SK-N-SH (cell line): ENCODE results near the gene RNF113A. TPM values are rescaled to one million over a fixed set of nuclear protein-coding genes. Genes with fewer than 3 reads are reported as not detected.

Experiments
- CTCF ChIA-PET: fragments of 300-600, 350-600 bp; formaldehyde crosslinking; extraction: SDS; loops from one replicate; lab custom pipeline; 2021; lab: Yijun Ruan, JAX
- POLR2A ChIA-PET: fragments of 350-600 bp; sonication (Branson Sonifier 250); formaldehyde crosslinking; extraction: SDS; loops from one replicate; lab custom pipeline; 2020; ENCODE audit warnings: antibody characterized with exemption, inconsistent platforms; lab: Yijun Ruan, JAX
- DNase-seq: peaks from one replicate; pipeline ENCODE4 v3.0.0; 2012
- H2AFZ ChIP-seq: fragments of 200-600 bp; sonication (generic); 2 replicates; pipeline ENCODE4 v1.8.1; 2016; ENCODE audit warnings: antibody characterized with exemption, mild to moderate bottlenecking, low read depth
- H3F3A ChIP-seq: fragments of 200-600 bp; sonication (generic); replicated peaks from 2 replicates; pipeline ENCODE3; 2016; ENCODE audit warnings: antibody characterized with exemption, mild to moderate bottlenecking; ENCODE audit not compliant: insufficient read depth
- H3K27ac ChIP-seq, 2 experiments: fragments of 200-500 bp in 1 of 2; fragments of 200-600 bp in 1 of 2; sonication (Bioruptor generic) in 1 of 2; sonication (generic), shearing (Covaris generic) in 1 of 2; 2 replicates each; pipeline versions ENCODE4 v1.5.1 to v1.6.1; 2014 to 2016; ENCODE audit warnings: low read depth in 2 of 2, inconsistent platforms in 1 of 2, low read length in 1 of 2, mild to moderate bottlenecking in 1 of 2, mixed read lengths in 1 of 2
- H3K27me3 ChIP-seq: fragments of 200-600 bp; sonication (generic), shearing (Covaris generic); 2 replicates; pipeline ENCODE4 v1.6.1; 2016; ENCODE audit warnings: mixed run types; ENCODE audit not compliant: insufficient read depth
- H3K36me3 ChIP-seq, 2 experiments: fragments of 200-500 bp in 1 of 2; fragments of 200-600 bp in 1 of 2; sonication (Bioruptor generic) in 1 of 2; sonication (generic) in 1 of 2; replicated peaks in 1 of 2; 2 replicates each; pipeline versions ENCODE3 to v1.5.1; 2014 to 2016; ENCODE audit warnings: low read length in 1 of 2, mild to moderate bottlenecking in 1 of 2; ENCODE audit not compliant: insufficient read depth in 2 of 2, control insufficient read depth in 1 of 2
- H3K4me1 ChIP-seq, 2 experiments: fragments of 200-500 bp in 1 of 2; fragments of 200-600 bp in 1 of 2; sonication (Bioruptor generic) in 1 of 2; sonication (generic), shearing (Covaris generic) in 1 of 2; 2 replicates each; pipeline versions ENCODE4 v1.5.1 to v1.6.1; 2014 to 2016; ENCODE audit warnings: low read depth in 1 of 2, low read length in 1 of 2, mixed run types in 1 of 2; ENCODE audit not compliant: insufficient read depth in 2 of 2, control insufficient read depth in 1 of 2
- H3K4me2 ChIP-seq: fragments of 200-600 bp; sonication (generic), shearing (Covaris generic); 2 replicates; pipeline ENCODE4 v1.6.1; 2017; ENCODE audit warnings: mixed run types
- H3K4me3 ChIP-seq, 2 experiments: fragments of 200-500 bp in 1 of 2; fragments of 200-600 bp in 1 of 2; sonication (Bioruptor generic) in 1 of 2; sonication (generic), shearing (Covaris generic) in 1 of 2; 2 replicates each; pipeline versions ENCODE4 v1.5.1 to v1.8.1; 2014 to 2016; ENCODE audit warnings: low read depth in 2 of 2, inconsistent platforms in 1 of 2, low read length in 1 of 2, mild to moderate bottlenecking in 1 of 2, mixed read lengths in 1 of 2, moderate library complexity in 1 of 2
- H3K79me2 ChIP-seq: fragments of 200-600 bp; sonication (generic); 2 replicates; pipeline ENCODE4 v1.8.1; 2017; ENCODE audit warnings: mild to moderate bottlenecking; ENCODE audit not compliant: insufficient read depth
- H3K9ac ChIP-seq: fragments of 200-600 bp; sonication (generic); 2 replicates; pipeline ENCODE4 v1.6.1; 2017; ENCODE audit warnings: mixed run types
- H3K9me2 ChIP-seq: fragments of 200-600 bp; sonication (generic); 2 replicates; pipeline ENCODE4 v1.6.1; 2017; ENCODE audit warnings: mixed run types
- H3K9me3 ChIP-seq: fragments of 200-600 bp; sonication (generic); 2 replicates; pipeline ENCODE4 v1.6.1; 2017; ENCODE audit warnings: mixed run types, mild to moderate bottlenecking, moderate library complexity
- H4K20me1 ChIP-seq: fragments of 200-600 bp; sonication (generic); 2 replicates; pipeline ENCODE4 v1.6.1; 2017; ENCODE audit warnings: mild to moderate bottlenecking, mixed run types; ENCODE audit not compliant: insufficient read depth
- CHD2 ChIP-seq: fragments of 150-350 bp; IDR thresholded peaks from 2 replicates; pipeline ENCODE4 v1.6.1; 2018; ENCODE audit warnings: low read length; ENCODE audit not compliant: partially characterized antibody
- EZH2phosphoT487 ChIP-seq: fragments of 200-600 bp; sonication (generic); IDR thresholded peaks from 2 replicates; pipeline ENCODE4 v1.6.1; 2017; ENCODE audit warnings: low read depth, mixed run types, mild to moderate bottlenecking, antibody characterized with exemption, moderate library complexity, borderline replicate concordance
- FOXM1 ChIP-seq: IDR thresholded peaks from 2 replicates; pipeline ENCODE4 v1.4.0; 2012; ENCODE audit warnings: low read depth, mild to moderate bottlenecking
- MEF2A ChIP-seq: IDR thresholded peaks from 2 replicates; pipeline ENCODE4 v1.4.0; 2012; ENCODE audit warnings: low read depth, borderline replicate concordance
- PBX3 ChIP-seq: IDR thresholded peaks from 2 replicates; pipeline ENCODE4; 2012
- POLR2AphosphoS5 ChIP-seq: IDR thresholded peaks from 2 replicates; pipeline ENCODE4 v1.6.1; 2012; ENCODE audit warnings: low read depth, low read length
- SIN3A ChIP-seq: IDR thresholded peaks from 2 replicates; pipeline ENCODE4 v1.6.1; 2012; ENCODE audit warnings: low read depth, mild to moderate bottlenecking, low read length, moderate library complexity, borderline replicate concordance
- TAF1 ChIP-seq: IDR thresholded peaks from 2 replicates; pipeline ENCODE4 v1.6.1; 2012; ENCODE audit warnings: low read depth, mild to moderate bottlenecking, low read length, moderate library complexity, borderline replicate concordance
- YY1 ChIP-seq: IDR thresholded peaks from 2 replicates; pipeline ENCODE4 v1.4.0; 2012; ENCODE audit warnings: low read depth, mild to moderate bottlenecking
- WGBS: methylation state at CpG from one replicate; pipeline ENCODE4 v1.1.6; 2017; ENCODE audit warnings: low lambda C conversion rate; 5-methylcytosine and 5-hydroxymethylcytosine counted together
- polyA plus RNA-seq, 3 experiments: library from polyadenylated mRNA; depleted of rRNA; stranded (reverse); fragments of >200 nt; gene quantifications; 2 replicates each; pipeline ENCODE4 v1.2.3, GENCODE V29; 2012
- TF ChIP-seq, protein P1 (sequence below): IDR thresholded peaks from 2 replicates; pipeline ENCODE4 v1.4.0; 2012; ENCODE audit warnings: low read depth, borderline replicate concordance
- TF ChIP-seq, protein P2 (sequence below): IDR thresholded peaks from 2 replicates; pipeline ENCODE4 v1.6.1; 2012; ENCODE audit warnings: mild to moderate bottlenecking, low read depth, low read length, moderate library complexity
- TF ChIP-seq, protein P3 (sequence below): IDR thresholded peaks from 2 replicates; pipeline ENCODE4 v1.4.0; 2012; ENCODE audit warnings: low read depth, borderline replicate concordance

RNF113A gene
- polyA plus RNA-seq, 1 of the 3 experiments (the other 2 are of a cell fraction) = 14.8 TPM

GRCh38 chrX:119900976-119901375 lies 29.4 kb upstream of the RNF113A start:
- no peaks in the 10 kb centered on the region for H3K9me2 ChIP-seq
- H3K27me3 ChIP-seq = peaks cover 27% of the 10 kb centered on the region; the same call in 1 of the 2 replicates
- POLR2A ChIA-PET = no interaction called here
- H3K27ac ChIP-seq = no peak overlapping the region
- no peak overlapping the region for H3K4me2 ChIP-seq
- no peaks in the 10 kb centered on the region for H3K4me1 ChIP-seq
- no peak overlapping the region for H3K4me3 ChIP-seq
- H3K79me2 ChIP-seq = no peaks in the 10 kb centered on the region
- no peak overlapping the region for H2AFZ ChIP-seq
- no peaks in the 10 kb centered on the region for H3F3A ChIP-seq
- CTCF ChIA-PET = no interaction called here
- H3K9me3 ChIP-seq = no peaks in the 10 kb centered on the region
- no peak overlapping the region for H3K9ac ChIP-seq
- no peak for DNase-seq
- 50% methylated on average over 1 of the region's 1 CpG for WGBS
- TF ChIP-seq, protein P1, sequence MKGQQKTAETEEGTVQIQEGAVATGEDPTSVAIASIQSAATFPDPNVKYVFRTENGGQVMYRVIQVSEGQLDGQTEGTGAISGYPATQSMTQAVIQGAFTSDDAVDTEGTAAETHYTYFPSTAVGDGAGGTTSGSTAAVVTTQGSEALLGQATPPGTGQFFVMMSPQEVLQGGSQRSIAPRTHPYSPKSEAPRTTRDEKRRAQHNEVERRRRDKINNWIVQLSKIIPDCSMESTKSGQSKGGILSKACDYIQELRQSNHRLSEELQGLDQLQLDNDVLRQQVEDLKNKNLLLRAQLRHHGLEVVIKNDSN = no peak
- TF ChIP-seq EZH2phosphoT487 = no peak
- no peak for TF ChIP-seq PBX3
- TF ChIP-seq, protein P2, sequence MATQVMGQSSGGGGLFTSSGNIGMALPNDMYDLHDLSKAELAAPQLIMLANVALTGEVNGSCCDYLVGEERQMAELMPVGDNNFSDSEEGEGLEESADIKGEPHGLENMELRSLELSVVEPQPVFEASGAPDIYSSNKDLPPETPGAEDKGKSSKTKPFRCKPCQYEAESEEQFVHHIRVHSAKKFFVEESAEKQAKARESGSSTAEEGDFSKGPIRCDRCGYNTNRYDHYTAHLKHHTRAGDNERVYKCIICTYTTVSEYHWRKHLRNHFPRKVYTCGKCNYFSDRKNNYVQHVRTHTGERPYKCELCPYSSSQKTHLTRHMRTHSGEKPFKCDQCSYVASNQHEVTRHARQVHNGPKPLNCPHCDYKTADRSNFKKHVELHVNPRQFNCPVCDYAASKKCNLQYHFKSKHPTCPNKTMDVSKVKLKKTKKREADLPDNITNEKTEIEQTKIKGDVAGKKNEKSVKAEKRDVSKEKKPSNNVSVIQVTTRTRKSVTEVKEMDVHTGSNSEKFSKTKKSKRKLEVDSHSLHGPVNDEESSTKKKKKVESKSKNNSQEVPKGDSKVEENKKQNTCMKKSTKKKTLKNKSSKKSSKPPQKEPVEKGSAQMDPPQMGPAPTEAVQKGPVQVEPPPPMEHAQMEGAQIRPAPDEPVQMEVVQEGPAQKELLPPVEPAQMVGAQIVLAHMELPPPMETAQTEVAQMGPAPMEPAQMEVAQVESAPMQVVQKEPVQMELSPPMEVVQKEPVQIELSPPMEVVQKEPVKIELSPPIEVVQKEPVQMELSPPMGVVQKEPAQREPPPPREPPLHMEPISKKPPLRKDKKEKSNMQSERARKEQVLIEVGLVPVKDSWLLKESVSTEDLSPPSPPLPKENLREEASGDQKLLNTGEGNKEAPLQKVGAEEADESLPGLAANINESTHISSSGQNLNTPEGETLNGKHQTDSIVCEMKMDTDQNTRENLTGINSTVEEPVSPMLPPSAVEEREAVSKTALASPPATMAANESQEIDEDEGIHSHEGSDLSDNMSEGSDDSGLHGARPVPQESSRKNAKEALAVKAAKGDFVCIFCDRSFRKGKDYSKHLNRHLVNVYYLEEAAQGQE = no peak
- TF ChIP-seq TAF1 = no peak
- TF ChIP-seq FOXM1 = no peak
- TF ChIP-seq POLR2AphosphoS5 = no peak
- no peak for TF ChIP-seq CHD2
- no peak for TF ChIP-seq SIN3A
- TF ChIP-seq, protein P3, sequence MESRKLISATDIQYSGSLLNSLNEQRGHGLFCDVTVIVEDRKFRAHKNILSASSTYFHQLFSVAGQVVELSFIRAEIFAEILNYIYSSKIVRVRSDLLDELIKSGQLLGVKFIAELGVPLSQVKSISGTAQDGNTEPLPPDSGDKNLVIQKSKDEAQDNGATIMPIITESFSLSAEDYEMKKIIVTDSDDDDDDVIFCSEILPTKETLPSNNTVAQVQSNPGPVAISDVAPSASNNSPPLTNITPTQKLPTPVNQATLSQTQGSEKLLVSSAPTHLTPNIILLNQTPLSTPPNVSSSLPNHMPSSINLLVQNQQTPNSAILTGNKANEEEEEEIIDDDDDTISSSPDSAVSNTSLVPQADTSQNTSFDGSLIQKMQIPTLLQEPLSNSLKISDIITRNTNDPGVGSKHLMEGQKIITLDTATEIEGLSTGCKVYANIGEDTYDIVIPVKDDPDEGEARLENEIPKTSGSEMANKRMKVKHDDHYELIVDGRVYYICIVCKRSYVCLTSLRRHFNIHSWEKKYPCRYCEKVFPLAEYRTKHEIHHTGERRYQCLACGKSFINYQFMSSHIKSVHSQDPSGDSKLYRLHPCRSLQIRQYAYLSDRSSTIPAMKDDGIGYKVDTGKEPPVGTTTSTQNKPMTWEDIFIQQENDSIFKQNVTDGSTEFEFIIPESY = no peak
- TF ChIP-seq MEF2A = no peak
- no peak for TF ChIP-seq YY1
- no peaks in the 10 kb centered on the region for H4K20me1 ChIP-seq
- H3K36me3 ChIP-seq = no peaks in the 10 kb centered on the region
